H9 (cell line): ENCODE data around the gene NMU. TPM values are rescaled to one million over a fixed set of nuclear protein-coding genes. Genes with fewer than 3 reads are reported as not detected.

Experiments
- DNase-seq: peaks from one replicate; pipeline ENCODE4 v3.0.0-alpha.2; 2017
- H2AFZ ChIP-seq: one replicate; pipeline ENCODE4 v1.6.1; 2013; ENCODE audit warnings: mild to moderate bottlenecking, low read length, control low read depth, moderate library complexity
- H2AK5ac ChIP-seq: 2 replicates; pipeline ENCODE4 v1.6.1; 2013; ENCODE audit warnings: low read length, control low read depth, mixed read lengths; ENCODE audit not compliant: insufficient read length
- H2BK120ac ChIP-seq: one replicate; pipeline ENCODE4 v1.6.1; 2013; ENCODE audit warnings: low read depth, mild to moderate bottlenecking, low read length, control low read depth, inconsistent platforms; ENCODE audit not compliant: poor library complexity, severe bottlenecking
- H2BK12ac ChIP-seq: 2 replicates; pipeline ENCODE4 v1.6.1; 2013; ENCODE audit warnings: low read length, control low read depth, mixed read lengths, low read depth; ENCODE audit not compliant: insufficient read length
- H2BK15ac ChIP-seq: 2 replicates; pipeline ENCODE4 v1.6.1; 2013; ENCODE audit warnings: low read depth, low read length, control low read depth
- H2BK20ac ChIP-seq: one replicate; pipeline ENCODE4 v1.6.1; 2013; ENCODE audit warnings: low read depth, mild to moderate bottlenecking, low read length, control low read depth, inconsistent platforms; ENCODE audit not compliant: poor library complexity, severe bottlenecking
- H2BK5ac ChIP-seq: 2 replicates; pipeline ENCODE4 v1.6.1; 2013; ENCODE audit warnings: low read length, control low read depth, mixed read lengths; ENCODE audit not compliant: insufficient read length
- H3K14ac ChIP-seq: 2 replicates; pipeline ENCODE4 v1.6.1; 2013; ENCODE audit warnings: low read length, control low read depth; ENCODE audit not compliant: insufficient read depth
- H3K18ac ChIP-seq: 2 replicates; pipeline ENCODE4 v1.6.1; 2013; ENCODE audit warnings: low read depth, mild to moderate bottlenecking, mixed read lengths, low read length, control low read depth; ENCODE audit not compliant: insufficient read length
- H3K23ac ChIP-seq: 2 replicates; pipeline ENCODE4 v1.6.1; 2013; ENCODE audit warnings: low read length, control low read depth, mixed read lengths, low read depth; ENCODE audit not compliant: insufficient read length
- H3K23me2 ChIP-seq: 2 replicates; pipeline ENCODE4 v1.6.1; 2013; ENCODE audit warnings: low read depth, mild to moderate bottlenecking, mixed read lengths, low read length, control low read depth; ENCODE audit not compliant: insufficient read length, poor library complexity, severe bottlenecking
- H3K27ac ChIP-seq: 2 replicates; pipeline ENCODE4 v1.5.1; 2013; ENCODE audit warnings: low read length, control low read depth, mixed read lengths, low read depth; ENCODE audit not compliant: insufficient read length
- H3K27me3 ChIP-seq: 2 replicates; pipeline ENCODE4 v1.6.1; 2013; ENCODE audit warnings: low read length, control low read depth, inconsistent platforms; ENCODE audit not compliant: insufficient read depth
- H3K4ac ChIP-seq: 2 replicates; pipeline ENCODE4 v1.6.1; 2013; ENCODE audit warnings: low read depth, mild to moderate bottlenecking, control low read depth, inconsistent platforms, low read length, moderate library complexity
- H3K4me1 ChIP-seq: 2 replicates; pipeline ENCODE4 v1.6.1; 2013; ENCODE audit warnings: low read length, control low read depth, inconsistent platforms; ENCODE audit not compliant: insufficient read depth
- H3K4me2 ChIP-seq: 2 replicates; pipeline ENCODE4 v1.6.1; 2013; ENCODE audit warnings: low read length, control low read depth, mixed read lengths; ENCODE audit not compliant: insufficient read length, insufficient read depth
- H3K56ac ChIP-seq: 2 replicates; pipeline ENCODE4 v1.6.1; 2013; ENCODE audit warnings: low read depth, mild to moderate bottlenecking, mixed read lengths, low read length, control low read depth; ENCODE audit not compliant: insufficient read length
- H3K79me1 ChIP-seq: 2 replicates; pipeline ENCODE4 v1.6.1; 2013; ENCODE audit warnings: low read depth, mild to moderate bottlenecking, moderate library complexity, low read length, control low read depth, inconsistent platforms; ENCODE audit not compliant: insufficient read depth, poor library complexity, severe bottlenecking
- H3K79me2 ChIP-seq: 2 replicates; pipeline ENCODE4 v1.6.1; 2013; ENCODE audit warnings: low read length, control low read depth, inconsistent platforms; ENCODE audit not compliant: insufficient read depth
- H3K9ac ChIP-seq: 2 replicates; pipeline ENCODE4 v1.6.1; 2013; ENCODE audit warnings: low read length, control low read depth, mixed read lengths; ENCODE audit not compliant: insufficient read length; ENCODE audit errors: extremely low read depth
- H3K9me3 ChIP-seq: one replicate; pipeline ENCODE4 v1.6.1; 2013; ENCODE audit warnings: low read depth, low read length, inconsistent platforms; ENCODE audit not compliant: control insufficient read depth
- H3T11ph ChIP-seq: one replicate; pipeline ENCODE4 v1.6.1; 2013; ENCODE audit warnings: mild to moderate bottlenecking, low read length, control low read depth, inconsistent platforms
- H4K20me1 ChIP-seq: one replicate; pipeline ENCODE4 v1.6.1; 2013; ENCODE audit not compliant: control insufficient read depth, insufficient read length, insufficient read depth
- H4K5ac ChIP-seq: 2 replicates; pipeline ENCODE4 v1.6.1; 2013; ENCODE audit warnings: low read depth, mild to moderate bottlenecking, mixed read lengths, low read length, control low read depth; ENCODE audit not compliant: insufficient read length
- H4K8ac ChIP-seq: replicated peaks from 2 replicates; pipeline ENCODE4 v1.6.1; 2013; ENCODE audit warnings: low read length, control low read depth, mixed read lengths, low read depth; ENCODE audit not compliant: insufficient read length
- H4K91ac ChIP-seq: 2 replicates; pipeline ENCODE4 v1.6.1; 2013; ENCODE audit warnings: low read depth, mild to moderate bottlenecking, moderate library complexity, mixed read lengths, low read length, control low read depth; ENCODE audit not compliant: insufficient read length
- H3K27ac Mint-ChIP-seq, 3 experiments: 2 replicates in 2 of 3; 3 replicates in 1 of 3; pipeline ENCODE4 v1.8.0; 2020 to 2021; ENCODE audit warnings: mixed read lengths in 3 of 3, mild to moderate bottlenecking in 1 of 3, moderate library complexity in 1 of 3
- H3K27me3 Mint-ChIP-seq: 2 replicates; pipeline ENCODE4 v1.8.0; 2021; ENCODE audit warnings: low read depth, mild to moderate bottlenecking, moderate library complexity, mixed read lengths
- H3K36me3 Mint-ChIP-seq, 3 experiments: 2 replicates in 2 of 3; 3 replicates in 1 of 3; pipeline ENCODE4 v1.8.0; 2020 to 2021; ENCODE audit warnings: low read depth in 3 of 3, mixed read lengths in 3 of 3; ENCODE audit not compliant: insufficient read depth in 1 of 3
- H3K4me1 Mint-ChIP-seq, 2 experiments: 2 replicates each; pipeline ENCODE4 v1.8.0; 2020; ENCODE audit warnings: mixed read lengths in 2 of 2
- H3K4me3 Mint-ChIP-seq, 2 experiments: 2 replicates in 1 of 2; 3 replicates in 1 of 2; pipeline ENCODE4 v1.8.0; 2020 to 2021; ENCODE audit warnings: mild to moderate bottlenecking in 2 of 2, mixed read lengths in 2 of 2, moderate library complexity in 1 of 2
- H3K9me3 Mint-ChIP-seq, 2 experiments: 2 replicates in 1 of 2; 3 replicates in 1 of 2; pipeline ENCODE4 v1.8.0; 2020; ENCODE audit warnings: mild to moderate bottlenecking in 2 of 2, mixed read lengths in 2 of 2, moderate library complexity in 1 of 2
- CTCF ChIP-seq: fragments of 200-600 bp; sonication (generic); conservative IDR thresholded peaks from 3 replicates; pipeline ENCODE4 v1.8.0; 2021; ENCODE audit warnings: antibody characterized with exemption, mild to moderate bottlenecking
- WGBS: extraction: QIAGEN DNeasy Blood & Tissue Kit; methylation state at CpG from one replicate; pipeline ENCODE4 v1.1.7; 2013; ENCODE audit warnings: missing lambda C conversion rate, low lambda C conversion rate, mixed read lengths; ENCODE audit not compliant: insufficient read length; ENCODE audit errors: extremely low coverage; 5-methylcytosine and 5-hydroxymethylcytosine counted together
- total RNA-seq: library from RNA; stranded (reverse); gene quantifications from 2 replicates; pipeline ENCODE4 v1.2.1, GENCODE V29; 2021

Gene NMU
- total RNA-seq, 1 experiment from 2014 or later: 12.9 TPM

DNA sequence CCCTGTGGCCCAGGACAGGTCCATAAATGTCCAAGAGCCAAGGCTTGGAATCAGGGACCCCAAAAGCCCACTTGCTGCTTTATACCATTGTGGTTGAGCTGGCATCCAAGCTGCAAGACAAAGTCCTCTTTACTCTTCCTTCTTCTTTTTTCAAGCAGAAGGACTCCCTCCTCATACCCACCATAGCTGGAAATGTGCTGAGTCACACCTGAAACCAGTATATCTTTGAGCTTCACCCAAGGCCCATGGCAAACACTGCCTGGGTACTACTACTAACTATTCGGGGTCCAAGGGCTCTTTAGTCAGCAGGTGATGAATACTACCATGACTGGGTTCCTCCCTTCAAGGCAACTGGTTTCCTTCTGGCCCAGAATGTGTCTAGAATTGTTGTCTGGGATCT, 37.3 kb upstream of the NMU start:
- no CpG with 5 or more reads among the region's 1 CpG for whole genome bisulfite sequencing

More for the DNA sequence above, 37.3 kb upstream of the NMU start:
- no peaks in the 10 kb centered on the region; a peak in 3 of 5 replicates for H3K9me3 Mint-ChIP-seq
- Histone ChIP-seq H3K14ac (no peak overlapping the region), H3K9ac (no peak overlapping the region), H2BK15ac (no peak overlapping the region), H3K23me2 (no peaks in the 10 kb centered on the region), H4K5ac (no peak overlapping the region), H3K79me1 (no peaks in the 10 kb centered on the region), H2AK5ac (no peak overlapping the region), H2BK12ac (no peak overlapping the region), H2BK20ac (no peak overlapping the region), H4K20me1 (no peaks in the 10 kb centered on the region), H3K23ac (no peak overlapping the region), H3K79me2 (no peaks in the 10 kb centered on the region), H2BK120ac (no peak overlapping the region), H4K8ac (no peak overlapping the region), H2AFZ (no peak overlapping the region), H3K4ac (no peak overlapping the region), H3K18ac (no peak overlapping the region), H3K56ac (no peak overlapping the region), H3K4me1 (peaks cover 3% of the 10 kb centered on the region), H3K27me3 (no peaks in the 10 kb centered on the region), H3K4me2 (no peak overlapping the region), H4K91ac (no peak overlapping the region), H3K9me3 (no peaks in the 10 kb centered on the region), H3T11ph (no peak overlapping the region), H2BK5ac (no peak overlapping the region), H3K27ac (no peak overlapping the region)
- H3K4me1 Mint-ChIP-seq: peaks cover 19 to 22% of the 10 kb centered on the region in 2 experiments
- H3K4me3 Mint-ChIP-seq: no peak overlapping the region
- no peak for TF ChIP-seq CTCF
- peaks cover 1% of the 10 kb centered on the region; the same call in 1 of the 2 replicates for H3K27me3 Mint-ChIP-seq
- peak overlapping the region in 1 of 3 experiments; percentile 19; a peak in 1 of 7 replicates for H3K27ac Mint-ChIP-seq
- no peak for DNase-seq
- peaks cover 0 to 8% (median 0%) of the 10 kb centered on the region in 3 experiments; a peak in 3 of 7 replicates for H3K36me3 Mint-ChIP-seq
